ENCODE measurements around the gene GFI1.
A peak's percentile ranks its signal among the peaks of the same experiment; 100 is the strongest.

GFI1 gene

GRCh38 chr1:92500552-92500951 lies 13.8 kb upstream of the GFI1 start:
- TF ChIP-seq CTCF (IDR thresholded peaks at IDR 0.05) (no peak), ZFX (IDR thresholded peaks at IDR 0.05; ENCODE audit: borderline replicate concordance) (no peak)
- H3K27ac ChIP-seq, result no peak overlapping the region

- H3K27ac ChIP-seq, result no peak overlapping the region
- TF ChIP-seq ZFX (IDR thresholded peaks at IDR 0.05; ENCODE audit: borderline replicate concordance) (no peak), CTCF (IDR thresholded peaks at IDR 0.05) (no peak)
Measured at GRCh38 chr1:92495392-92496063, 8.8 kb upstream of the GFI1 start.

GRCh38 chr1:92494485-92495141 lies 7.9 kb upstream of the GFI1 start:
- TF ChIP-seq CTCF (IDR thresholded peaks at IDR 0.05) (no peak), ZFX (IDR thresholded peaks at IDR 0.05; ENCODE audit: borderline replicate concordance) (no peak)
- H3K27ac ChIP-seq, result peak overlapping the region; percentile 26; the same call in 1 of the 2 replicates

- H3K27ac ChIP-seq, result no peak overlapping the region
- no peak for TF ChIP-seq ZFX (IDR thresholded peaks at IDR 0.05; ENCODE audit: borderline replicate concordance)
- no peak for TF ChIP-seq CTCF (IDR thresholded peaks at IDR 0.05)
Measured at GRCh38 chr1:92493139-92493538, 6.4 kb upstream of the GFI1 start.

- H3K27ac ChIP-seq, result no peak overlapping the region
- no peak for TF ChIP-seq CTCF (IDR thresholded peaks at IDR 0.05)
- no peak for TF ChIP-seq ZFX (IDR thresholded peaks at IDR 0.05; ENCODE audit: borderline replicate concordance)
Measured at GRCh38 chr1:92488832-92489231, 2.1 kb upstream of the GFI1 start.

- no peak overlapping the region for H3K27ac ChIP-seq
- TF ChIP-seq ZFX (IDR thresholded peaks at IDR 0.05; ENCODE audit: borderline replicate concordance) (no peak), CTCF (IDR thresholded peaks at IDR 0.05) (no peak)
Measured at GRCh38 chr1:92488416-92488815, 1.7 kb upstream of the GFI1 start.

- no peak overlapping the region for H3K27ac ChIP-seq
- TF ChIP-seq CTCF (IDR thresholded peaks at IDR 0.05), result no peak
- no peak for TF ChIP-seq ZFX (IDR thresholded peaks at IDR 0.05; ENCODE audit: borderline replicate concordance)
Measured at GRCh38 chr1:92487078-92487605, 417 bp upstream of the GFI1 start.
